Epidermal melanocyte (primary cell): ENCODE data around the gene ADARB2.
"Not testable (repeated sequence)": the region's sequence is repeated elsewhere in the genome, so short reads cannot be mapped to it uniquely, and the experiment has no call there.

Experiments used
- DNase-seq: peaks from one replicate; pipeline ENCODE4 v3.0.0; 2011; ENCODE audit warnings: low spot score; ENCODE audit not compliant: insufficient read length

Gene ADARB2

GRCh38 chr10:1166101-1166827, 571.1 kb downstream of the ADARB2 start:
- DNase-seq = no peak

- DNase-seq = no peak
Measured at GRCh38 chr10:1163831-1164230, 573.5 kb downstream of the ADARB2 start.

- no peak for DNase-seq
Measured at GRCh38 chr10:1163204-1163660, 574.1 kb downstream of the ADARB2 start.

- DNase-seq = no peak
Measured at GRCh38 chr10:1162481-1163203, 574.7 kb downstream of the ADARB2 start.

GRCh38 chr10:1161315-1161673, 576.0 kb downstream of the ADARB2 start:
- not testable (repeated sequence) for DNase-seq

GRCh38 chr10:1160561-1161314, 576.6 kb downstream of the ADARB2 start:
- no peak for DNase-seq

- DNase-seq = no peak
Measured at GRCh38 chr10:1159131-1160061, 577.9 kb downstream of the ADARB2 start.

- not testable (repeated sequence) for DNase-seq
Measured at GRCh38 chr10:1158536-1158935, 578.8 kb downstream of the ADARB2 start.

GRCh38 chr10:1158066-1158465, 579.3 kb downstream of the ADARB2 start:
- DNase-seq = no peak

GRCh38 chr10:1157615-1157933, 579.8 kb downstream of the ADARB2 start:
- no peak for DNase-seq

- DNase-seq = no peak
Measured at GRCh38 chr10:1156921-1157614, 580.3 kb downstream of the ADARB2 start.

GRCh38 chr10:1156616-1156886, 580.8 kb downstream of the ADARB2 start:
- no peak for DNase-seq

- no peak for DNase-seq
Measured at GRCh38 chr10:1155791-1156615, 581.3 kb downstream of the ADARB2 start.

- no peak for DNase-seq
Measured at GRCh38 chr10:1154531-1155295, 582.6 kb downstream of the ADARB2 start.

GRCh38 chr10:1153805-1154351, 583.4 kb downstream of the ADARB2 start:
- no peak for DNase-seq

GRCh38 chr10:1153251-1153763, 584.0 kb downstream of the ADARB2 start:
- DNase-seq = no peak

GRCh38 chr10:1152386-1153250, 584.7 kb downstream of the ADARB2 start:
- DNase-seq = no peak
